Measurements from ENCODE around the gene TEPSIN. TPM values are rescaled to one million over a fixed set of nuclear protein-coding genes. Genes with fewer than 3 reads are reported as not detected.

The TEPSIN gene
- total RNA-seq, 1 experiment from 2014 or later: 3.4 TPM

DNA sequence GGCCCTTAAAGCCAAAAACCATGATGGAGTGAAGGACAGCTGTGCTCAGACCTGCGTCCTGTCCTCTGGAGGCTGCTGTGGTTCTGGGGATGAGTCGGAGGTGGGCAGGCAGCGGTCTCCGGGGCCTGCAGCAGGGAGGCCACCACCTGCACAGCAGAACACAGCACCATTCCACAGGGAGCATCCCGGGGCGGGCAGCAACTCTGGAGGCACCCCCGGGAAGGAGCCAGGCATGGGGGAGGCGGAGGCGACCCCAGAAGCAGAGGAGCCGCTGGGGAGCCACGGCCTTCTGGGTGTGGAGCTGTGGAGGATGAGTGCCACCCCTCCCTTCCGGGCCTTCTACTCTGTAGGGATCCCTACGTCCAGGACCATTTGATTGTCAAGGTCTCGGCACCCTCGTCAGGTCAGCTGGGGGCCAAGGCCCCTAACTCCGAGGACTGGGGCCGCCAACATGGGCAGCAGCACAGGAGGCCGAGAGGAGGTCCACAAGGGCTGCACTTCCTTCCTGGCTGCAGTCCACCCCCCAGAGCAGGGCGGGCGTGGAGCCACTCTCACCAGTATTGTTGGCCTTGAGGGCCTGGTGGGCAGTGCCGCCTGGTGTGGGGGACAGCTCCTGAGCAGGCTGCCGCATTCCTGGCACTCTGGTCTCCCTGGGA, 39.9 kb downstream of the TEPSIN start:
- DNase-seq (ENCODE audit: low spot score): no peak

DNA sequence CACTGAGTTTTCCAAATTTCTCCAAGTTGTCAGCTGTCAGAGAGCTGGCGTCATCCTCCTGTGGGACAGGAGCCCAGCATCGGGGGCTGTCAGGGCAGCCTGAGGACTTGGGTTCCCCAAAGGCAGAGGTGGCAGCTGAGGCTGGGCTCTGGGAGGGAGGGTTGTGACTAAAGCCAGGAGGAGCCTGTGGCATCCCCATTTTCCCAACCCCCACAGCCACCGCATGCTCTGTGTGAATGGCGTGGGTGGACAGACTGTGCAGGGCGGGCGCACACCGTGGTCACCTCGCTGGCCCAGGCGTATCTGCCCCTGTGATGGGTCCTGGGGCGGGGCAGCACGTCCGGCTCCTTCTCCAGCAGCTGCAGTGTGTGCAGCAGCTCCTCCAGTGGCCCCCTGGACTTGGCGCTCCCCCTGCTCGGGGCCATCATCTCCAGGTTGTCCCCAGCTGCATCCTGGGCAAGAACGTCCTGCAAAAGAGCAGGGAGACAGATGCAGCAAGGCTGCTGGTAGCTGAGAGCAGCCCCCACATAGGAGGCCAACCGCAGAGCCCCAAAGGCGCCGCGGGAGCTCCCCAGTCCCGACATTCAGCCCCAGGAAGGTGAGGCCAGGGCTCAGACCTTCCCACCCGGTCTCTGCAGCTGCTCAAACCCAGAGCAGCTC, 40.9 kb downstream of the TEPSIN start:
- DNase-seq (ENCODE audit: low spot score): no peak

DNA sequence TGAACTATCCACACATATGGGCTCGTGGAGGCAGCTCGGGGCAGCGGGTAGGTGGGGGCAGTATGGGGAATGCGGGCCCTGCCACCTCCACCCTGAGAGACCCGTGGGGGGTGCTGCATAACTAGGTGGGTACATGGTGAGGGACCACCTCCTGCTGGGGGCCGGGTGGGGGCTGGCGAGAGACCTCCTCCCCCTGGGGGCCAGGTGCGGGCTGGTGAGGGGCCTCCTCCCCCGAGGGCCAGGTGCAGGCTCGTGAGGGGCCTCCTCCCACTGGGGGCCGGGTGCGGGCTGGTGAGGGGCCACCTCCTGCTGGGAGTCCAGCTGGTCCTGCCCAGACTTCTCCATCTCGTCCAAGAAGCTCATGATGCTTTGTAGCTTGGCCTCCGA, 41.5 kb downstream of the TEPSIN start:
- no peak for DNase-seq (ENCODE audit: low spot score)

DNA sequence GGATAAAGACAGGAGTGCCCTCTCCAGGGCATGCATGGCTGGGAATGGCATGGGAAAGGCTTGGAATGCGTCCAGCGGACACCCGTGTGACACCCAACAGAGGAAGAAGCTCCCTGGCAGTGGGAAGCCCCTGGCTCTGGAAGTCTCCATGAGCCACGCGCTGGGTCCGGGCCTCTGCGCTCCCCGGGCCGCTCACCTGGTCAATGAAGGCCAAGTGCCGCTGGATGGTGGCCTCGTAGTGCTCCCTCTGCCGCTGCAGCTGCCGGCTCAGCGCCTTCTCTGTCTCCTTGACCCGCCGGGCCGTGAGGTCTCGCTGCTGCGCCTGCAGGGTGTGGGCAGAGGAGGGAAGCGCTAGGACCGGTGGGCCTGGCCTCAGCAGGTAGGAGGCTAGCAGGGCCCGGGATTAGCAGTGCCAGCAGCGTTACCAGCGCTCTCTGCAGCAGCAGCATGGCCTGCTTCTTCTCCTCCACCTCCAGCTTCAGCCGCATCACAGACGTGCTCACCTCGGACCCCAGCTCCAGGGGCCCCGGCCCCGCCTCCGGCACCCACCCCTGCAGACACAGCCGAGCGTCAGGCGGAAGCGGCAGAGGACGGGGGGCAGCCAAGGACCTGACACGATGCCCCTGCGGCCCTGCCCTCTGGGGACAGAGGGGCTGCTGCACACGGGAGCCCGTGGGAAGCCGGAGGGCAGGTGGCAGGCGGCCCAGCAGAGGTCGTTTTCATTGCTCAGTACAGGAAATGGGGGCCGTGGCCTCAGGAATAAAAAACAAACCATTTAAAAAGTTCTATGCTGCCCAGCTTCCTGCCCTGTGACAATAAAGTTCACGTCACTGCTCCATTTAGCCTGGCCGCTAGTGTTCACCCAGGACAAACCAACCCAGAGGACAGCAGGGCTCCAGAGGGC, 42.1 kb downstream of the TEPSIN start:
- no peak for DNase-seq (ENCODE audit: low spot score)

DNA sequence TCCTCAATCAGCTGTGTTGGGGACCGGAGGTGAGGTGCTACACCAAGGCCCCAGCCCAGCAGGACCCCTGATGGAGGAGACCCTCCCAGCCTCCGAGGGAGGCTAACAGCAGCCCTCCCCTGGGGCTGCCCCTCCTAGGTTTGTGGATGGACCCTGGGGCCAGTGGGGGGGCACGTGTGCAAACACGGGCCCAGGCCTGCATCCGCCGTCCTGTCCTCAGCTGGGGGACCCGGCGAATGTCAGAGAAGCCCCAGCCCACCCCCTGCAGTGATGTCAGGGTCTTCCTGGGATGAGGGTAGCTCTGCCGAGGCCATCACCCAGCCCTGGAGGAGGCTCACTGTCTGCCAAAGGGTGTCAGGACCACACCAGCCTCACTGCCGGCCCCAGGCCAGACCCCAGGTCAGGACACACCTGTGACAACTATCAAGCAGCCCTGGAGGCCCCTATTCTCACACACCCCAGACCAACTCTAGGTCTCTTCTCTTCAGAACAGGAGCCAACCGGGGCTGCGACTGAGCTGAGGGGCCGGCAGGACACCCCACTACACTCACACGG, 42.8 kb downstream of the TEPSIN start:
- DNase-seq (ENCODE audit: low spot score): no peak

- DNase-seq (ENCODE audit: low spot score): no peak
Measured at GRCh38 chr17:81194941-81195901, 43.6 kb downstream of the TEPSIN start.

GRCh38 chr17:81194225-81194760, 44.6 kb downstream of the TEPSIN start:
- no peak for DNase-seq (ENCODE audit: low spot score)

DNA sequence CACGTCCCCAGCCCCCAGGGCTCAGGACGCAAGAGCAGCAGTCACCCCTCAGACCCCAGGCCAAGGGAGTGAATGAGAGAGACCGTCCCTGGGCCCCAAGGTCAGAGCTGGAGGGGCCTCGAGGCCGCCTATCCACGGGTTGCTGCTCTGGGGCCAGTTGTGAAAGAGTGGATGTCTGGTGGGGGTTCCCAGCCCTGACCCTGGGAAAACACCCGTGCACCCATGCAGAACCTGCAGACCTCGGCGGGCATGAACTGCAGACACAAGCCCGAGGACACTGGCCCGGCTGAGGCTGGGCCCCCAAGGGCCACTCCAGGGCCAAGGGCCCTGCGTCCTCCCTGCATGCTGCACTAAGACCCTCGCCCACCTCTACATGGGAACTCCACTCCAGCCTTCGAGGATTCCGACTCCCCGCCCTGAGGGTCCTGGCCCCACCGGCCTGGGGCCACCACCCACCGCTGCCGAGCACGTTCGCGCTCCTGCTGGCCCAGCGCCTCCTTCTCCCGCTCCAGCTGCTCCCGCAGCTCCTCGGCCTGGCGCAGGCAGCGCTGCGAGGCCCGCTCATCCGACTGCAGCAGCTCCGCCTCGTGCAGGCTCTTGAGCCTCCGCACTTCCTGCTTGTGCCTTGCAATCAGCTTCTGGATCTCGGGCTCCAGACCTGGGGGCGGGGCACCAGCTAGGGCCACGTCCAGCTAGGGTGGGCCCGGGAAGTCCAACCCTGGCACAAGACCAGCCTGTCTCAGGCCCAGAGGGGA, 45.2 kb downstream of the TEPSIN start:
- DNase-seq (ENCODE audit: low spot score): no peak

GRCh38 chr17:81193051-81193410, 45.8 kb downstream of the TEPSIN start:
- DNase-seq (ENCODE audit: low spot score): no peak

DNA sequence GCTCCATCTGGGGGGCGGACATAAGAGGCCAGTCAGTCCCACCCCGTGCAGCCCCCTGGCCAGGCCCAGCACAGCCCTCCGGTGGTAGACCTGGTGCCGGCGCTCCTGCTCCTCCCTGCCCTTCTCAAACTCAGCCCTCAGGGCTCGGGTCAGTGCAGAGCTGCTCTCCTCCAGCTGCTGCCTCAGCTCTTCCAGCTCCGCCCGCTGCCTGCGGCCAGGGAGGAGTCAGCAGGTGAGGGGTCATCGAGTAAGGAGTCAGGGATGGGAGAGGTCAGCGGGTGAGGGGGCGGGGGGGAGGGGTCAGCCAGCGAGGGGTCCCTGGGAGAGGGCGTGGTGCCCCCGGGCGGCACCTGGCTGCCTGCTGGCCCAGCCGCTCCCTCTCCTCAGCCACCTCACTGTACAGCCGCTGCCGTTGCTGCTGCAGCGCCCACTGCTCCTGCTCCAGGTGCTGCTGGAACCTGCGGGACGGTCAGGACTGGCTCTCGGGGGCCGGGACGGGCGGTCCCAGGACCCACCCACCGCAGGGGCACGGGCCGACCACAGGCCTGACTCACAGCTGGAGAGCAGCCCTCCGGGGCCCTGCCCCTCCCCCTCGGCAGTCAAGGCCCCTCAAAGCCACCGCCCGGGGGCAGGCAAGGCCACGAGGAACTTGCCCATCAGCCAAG, 46.3 kb downstream of the TEPSIN start:
- no peak for DNase-seq (ENCODE audit: low spot score)

DNA sequence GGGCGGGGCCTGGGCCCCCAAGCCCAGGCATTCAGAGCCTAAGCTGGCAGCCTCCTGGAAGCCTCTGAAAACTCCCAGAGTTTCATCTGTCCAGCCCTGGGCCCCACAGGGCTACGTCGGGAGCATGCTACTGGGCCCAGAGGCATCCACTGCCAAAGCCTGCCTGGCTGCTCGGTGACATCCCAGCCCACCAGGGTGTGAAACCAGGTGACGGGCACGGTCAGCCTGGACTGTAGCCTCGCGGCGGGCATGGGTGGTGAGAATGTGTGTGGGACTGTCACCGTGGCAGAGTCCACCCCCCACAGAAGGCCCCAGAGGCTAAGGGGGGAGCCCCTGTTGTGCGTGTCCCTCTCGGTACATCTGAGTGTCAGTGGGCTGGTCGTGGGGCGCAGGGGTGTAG, 47.2 kb downstream of the TEPSIN start:
- no peak for DNase-seq (ENCODE audit: low spot score)

GRCh38 chr17:81191116-81191515, 47.7 kb downstream of the TEPSIN start:
- no peak for DNase-seq (ENCODE audit: low spot score)

GRCh38 chr17:81190591-81190990, 48.3 kb downstream of the TEPSIN start:
- no peak for DNase-seq (ENCODE audit: low spot score)

DNA sequence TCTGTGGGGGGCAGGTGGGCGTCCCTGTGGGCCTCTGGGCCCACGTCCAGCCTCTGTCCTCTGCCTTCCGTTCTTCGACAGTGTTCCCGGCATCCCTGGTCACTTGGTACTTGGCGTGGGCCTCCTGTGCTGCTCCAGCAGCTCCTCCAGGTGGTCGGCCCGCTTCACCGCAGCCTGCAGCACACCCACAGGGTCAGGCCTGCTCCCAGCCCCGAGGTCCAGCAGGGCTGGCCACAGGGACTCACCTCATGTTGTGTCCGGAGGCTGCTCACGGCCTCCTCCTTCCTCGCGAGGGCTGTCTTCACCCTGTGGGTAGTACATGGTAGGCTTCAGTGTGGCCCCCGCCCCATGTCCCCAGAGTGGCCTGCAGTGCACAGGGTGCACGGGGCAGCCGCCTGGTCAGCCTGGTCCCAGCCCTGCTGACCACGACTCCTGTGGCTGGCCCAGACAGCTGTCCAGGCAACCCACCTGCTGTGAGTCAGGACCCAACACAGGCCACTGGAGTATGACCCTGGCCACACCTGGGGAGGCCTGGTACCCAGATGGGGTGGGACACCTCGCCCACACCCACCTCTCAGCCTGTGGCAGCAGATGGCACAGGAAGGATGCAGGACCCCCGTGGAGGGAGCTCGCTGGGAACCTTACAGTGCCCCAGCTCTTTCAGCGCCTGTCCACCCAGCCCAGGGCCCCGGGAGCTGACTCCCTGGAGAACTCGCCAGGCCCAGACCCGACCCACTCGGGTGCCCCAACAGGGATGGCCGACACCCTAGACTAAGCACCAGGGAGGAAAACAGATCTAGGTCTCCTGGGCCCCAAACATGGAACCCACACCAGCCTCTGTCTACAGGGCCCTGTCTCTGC, 49.0 kb downstream of the TEPSIN start:
- DNase-seq (ENCODE audit: low spot score): no peak

- no peak for DNase-seq (ENCODE audit: low spot score)
Measured at GRCh38 chr17:81189016-81189415, 49.8 kb downstream of the TEPSIN start.

- no peak for DNase-seq (ENCODE audit: low spot score)
Measured at GRCh38 chr17:81188491-81188840, 50.4 kb downstream of the TEPSIN start.

GRCh38 chr17:81187586-81188490, 51.0 kb downstream of the TEPSIN start:
- DNase-seq (ENCODE audit: low spot score): no peak

DNA sequence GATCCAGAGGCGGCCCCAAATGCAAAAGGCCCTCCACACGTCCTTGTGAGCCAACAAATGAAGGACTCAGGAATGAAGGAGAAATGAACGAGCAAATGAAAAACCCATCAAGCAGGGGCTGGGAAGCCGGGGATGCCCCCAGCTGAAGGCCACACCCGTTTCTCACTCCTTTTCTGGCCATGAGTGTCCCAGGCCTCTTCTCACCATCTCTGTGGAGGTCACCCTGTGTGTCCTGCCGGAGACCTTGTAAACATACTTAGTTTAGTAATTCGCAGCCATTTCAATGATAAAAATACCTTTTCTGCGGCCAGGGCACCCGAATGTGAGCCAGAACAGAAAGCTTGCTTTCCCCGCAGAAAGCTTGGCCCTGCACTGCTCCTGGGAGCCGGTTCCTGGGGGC, 51.7 kb downstream of the TEPSIN start:
- DNase-seq (ENCODE audit: low spot score): no peak
